Measurements from ENCODE around the gene DDX10. TPM values are rescaled to one million over a fixed set of nuclear protein-coding genes. Genes with fewer than 3 reads are reported as not detected.
A peak's percentile ranks its signal among the peaks of the same experiment; 100 is the strongest.

DDX10 gene
- total and polyA plus RNA-seq, 2 donors, result 15.9 to 28.1 TPM

DNA sequence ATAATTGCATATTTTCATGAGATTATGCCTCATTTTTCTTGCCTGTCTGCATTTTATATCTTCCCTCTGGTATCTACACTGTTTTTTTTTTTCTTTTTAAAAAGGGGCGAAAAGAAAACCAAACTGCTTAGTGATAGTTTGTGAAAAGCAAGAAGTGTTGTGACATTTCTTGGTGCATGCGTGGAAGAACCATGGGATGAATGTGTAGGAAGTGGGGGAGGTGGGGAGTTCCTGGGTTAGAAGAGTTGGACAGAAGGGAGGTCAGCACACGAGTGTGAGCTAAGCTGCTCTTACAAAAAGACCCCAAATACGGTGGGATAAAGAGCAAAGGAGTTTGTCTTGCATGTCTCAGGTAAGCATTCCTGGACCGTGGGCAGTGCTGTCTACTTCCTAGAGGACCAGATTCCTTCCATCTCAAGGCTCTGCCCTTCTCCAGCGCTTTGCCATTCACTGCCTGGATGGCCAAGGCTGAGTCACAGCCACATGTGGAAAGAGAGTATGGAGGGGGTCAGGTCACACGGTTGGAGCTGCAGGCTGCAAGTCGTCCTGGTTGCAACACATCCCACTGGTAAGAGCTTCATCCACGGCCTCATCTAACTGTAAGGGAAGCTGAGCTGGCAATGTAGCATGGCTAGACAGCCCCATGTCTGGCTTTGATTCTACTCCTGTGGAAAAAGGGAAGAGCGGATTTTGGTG, 300.6 kb downstream of the DDX10 start:
- 75% methylated on average over 10 of the region's 10 CpGs for WGBS
- DNase-seq (ENCODE audit: extremely low spot score), result no peak
- H3K27ac ChIP-seq (ENCODE audit: low read depth), result no peak overlapping the region
- no peaks in the 10 kb centered on the region for H3K4me1 ChIP-seq (ENCODE audit: insufficient read depth)
- no peak overlapping the region for H3K4me3 ChIP-seq (ENCODE audit: low read depth, low read length)
- no peaks in the 10 kb centered on the region for H3K36me3 ChIP-seq (ENCODE audit: insufficient read depth)

DNA sequence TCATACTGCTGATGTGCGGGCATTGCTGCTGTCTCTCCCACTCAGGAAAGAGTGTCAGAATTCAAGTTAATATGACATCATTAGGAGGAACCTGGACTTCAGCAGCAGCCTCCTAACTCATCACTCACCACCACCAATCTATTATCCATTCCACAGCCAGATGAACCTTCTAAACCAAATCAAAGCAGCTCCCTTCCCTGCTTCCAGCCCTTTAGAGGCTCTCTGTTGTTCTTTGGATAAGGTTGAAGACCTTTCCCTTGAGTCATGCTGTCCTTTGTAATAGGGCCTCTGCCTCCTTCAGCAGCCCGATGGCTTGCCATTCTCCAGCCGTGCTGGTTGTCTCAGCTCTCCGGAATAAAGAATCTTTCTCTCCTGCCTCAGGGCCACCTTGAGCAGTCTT, 301.3 kb downstream of the DDX10 start:
- WGBS, result 96% methylated on average over 4 of the region's 4 CpGs
- Histone ChIP-seq H3K4me3 (ENCODE audit: low read depth, low read length) (no peak overlapping the region), H3K4me1 (ENCODE audit: insufficient read depth) (no peaks in the 10 kb centered on the region), H3K36me3 (ENCODE audit: insufficient read depth) (no peaks in the 10 kb centered on the region), H3K27ac (ENCODE audit: low read depth) (no peak overlapping the region)
- no peak for DNase-seq (ENCODE audit: extremely low spot score)

DNA sequence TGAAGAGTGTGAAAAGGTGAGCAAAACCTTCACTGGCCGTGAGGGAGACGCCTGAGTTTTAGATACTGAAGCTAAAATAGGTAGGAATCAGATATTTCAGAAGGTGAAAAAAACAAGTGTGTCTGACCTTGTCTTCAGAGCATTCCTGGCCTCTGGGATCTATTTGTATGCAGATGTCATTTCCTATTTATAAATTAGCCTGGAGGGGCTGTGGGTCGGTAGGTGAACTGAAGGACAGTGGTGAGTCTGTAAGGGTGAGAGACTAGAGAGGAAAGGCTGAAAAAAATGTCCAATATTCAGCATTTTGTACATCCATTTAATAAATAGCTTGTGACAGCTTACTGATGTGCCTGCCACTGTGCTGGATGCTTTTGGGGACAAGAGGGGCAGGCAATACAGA, 302.1 kb downstream of the DDX10 start:
- Histone ChIP-seq H3K36me3 (ENCODE audit: insufficient read depth) (no peaks in the 10 kb centered on the region), H3K4me1 (ENCODE audit: insufficient read depth) (no peaks in the 10 kb centered on the region), H3K27ac (ENCODE audit: low read depth) (no peak overlapping the region), H3K4me3 (ENCODE audit: low read depth, low read length) (no peak overlapping the region)
- 53% methylated on average over 3 of the region's 3 CpGs for WGBS
- DNase-seq (ENCODE audit: extremely low spot score), result no peak

DNA sequence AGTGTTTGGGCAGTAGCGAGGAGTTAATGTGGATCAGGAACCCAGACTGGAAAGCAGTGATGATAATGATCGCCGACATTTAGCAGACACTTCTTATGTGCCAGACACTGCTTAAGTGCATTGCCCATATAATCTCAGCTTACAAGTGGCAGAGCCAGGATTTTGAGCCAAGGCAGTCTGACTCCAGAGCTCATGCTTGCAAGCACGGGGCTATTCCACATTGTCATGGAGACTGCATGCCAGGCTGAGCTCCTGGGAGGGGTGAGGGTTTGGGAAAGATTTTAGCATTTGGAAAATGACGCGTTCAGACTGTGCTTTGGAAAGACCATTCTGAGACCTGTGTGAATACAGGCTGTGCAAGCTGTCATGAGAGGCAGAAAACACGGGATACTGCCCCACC, 302.7 kb downstream of the DDX10 start:
- no peak overlapping the region for H3K4me3 ChIP-seq (ENCODE audit: low read depth, low read length)
- no peak overlapping the region for H3K27ac ChIP-seq (ENCODE audit: low read depth)
- WGBS, result 34% methylated on average over 7 of the region's 7 CpGs
- no peaks in the 10 kb centered on the region for H3K4me1 ChIP-seq (ENCODE audit: insufficient read depth)
- no peaks in the 10 kb centered on the region for H3K36me3 ChIP-seq (ENCODE audit: insufficient read depth)
- DNase-seq (ENCODE audit: extremely low spot score), result peak; percentile 18

DNA sequence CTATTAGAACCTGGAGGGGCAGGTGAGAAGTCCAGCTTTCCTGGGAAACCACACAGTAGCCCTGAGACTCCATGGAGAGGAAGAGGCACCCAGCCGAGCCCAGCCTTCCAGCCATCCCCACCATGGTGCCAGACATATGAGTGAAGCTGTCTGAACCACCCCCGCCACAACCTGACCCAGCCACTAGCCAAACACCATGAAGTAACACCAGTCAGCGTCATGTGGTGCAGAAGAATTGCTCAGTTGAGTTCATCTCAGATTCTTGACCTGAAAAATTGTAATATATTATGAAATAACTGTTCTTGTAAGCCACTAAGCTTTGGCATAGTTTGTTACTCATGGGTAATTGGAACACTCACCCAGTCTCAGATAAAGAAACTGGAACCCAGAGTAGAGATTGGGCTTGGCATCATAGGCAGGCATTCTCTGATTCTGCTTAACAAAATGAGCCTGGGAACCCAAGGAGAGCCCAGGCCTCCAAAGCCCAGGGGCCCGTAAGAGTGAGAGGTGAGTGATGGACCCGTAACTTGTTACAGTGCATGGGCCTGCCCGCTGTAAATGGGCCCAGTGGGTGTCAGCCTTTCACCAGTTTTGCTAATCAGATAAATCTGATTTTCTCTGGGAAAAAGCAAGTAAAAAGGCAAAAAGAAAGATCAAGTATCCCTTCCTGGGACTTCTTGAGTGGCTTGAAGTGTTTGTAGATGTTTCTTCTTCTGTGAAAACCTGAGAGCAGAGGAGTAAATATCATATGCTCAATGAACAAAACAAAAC, 305.5 kb downstream of the DDX10 start:
- H3K4me3 ChIP-seq (ENCODE audit: low read depth, low read length), result no peak overlapping the region
- H3K27ac ChIP-seq (ENCODE audit: low read depth), result no peak overlapping the region
- H3K36me3 ChIP-seq (ENCODE audit: insufficient read depth), result no peaks in the 10 kb centered on the region
- no peaks in the 10 kb centered on the region for H3K4me1 ChIP-seq (ENCODE audit: insufficient read depth)
- WGBS, result 93% methylated on average over 6 of the region's 6 CpGs
- DNase-seq (ENCODE audit: extremely low spot score), result no peak

DNA sequence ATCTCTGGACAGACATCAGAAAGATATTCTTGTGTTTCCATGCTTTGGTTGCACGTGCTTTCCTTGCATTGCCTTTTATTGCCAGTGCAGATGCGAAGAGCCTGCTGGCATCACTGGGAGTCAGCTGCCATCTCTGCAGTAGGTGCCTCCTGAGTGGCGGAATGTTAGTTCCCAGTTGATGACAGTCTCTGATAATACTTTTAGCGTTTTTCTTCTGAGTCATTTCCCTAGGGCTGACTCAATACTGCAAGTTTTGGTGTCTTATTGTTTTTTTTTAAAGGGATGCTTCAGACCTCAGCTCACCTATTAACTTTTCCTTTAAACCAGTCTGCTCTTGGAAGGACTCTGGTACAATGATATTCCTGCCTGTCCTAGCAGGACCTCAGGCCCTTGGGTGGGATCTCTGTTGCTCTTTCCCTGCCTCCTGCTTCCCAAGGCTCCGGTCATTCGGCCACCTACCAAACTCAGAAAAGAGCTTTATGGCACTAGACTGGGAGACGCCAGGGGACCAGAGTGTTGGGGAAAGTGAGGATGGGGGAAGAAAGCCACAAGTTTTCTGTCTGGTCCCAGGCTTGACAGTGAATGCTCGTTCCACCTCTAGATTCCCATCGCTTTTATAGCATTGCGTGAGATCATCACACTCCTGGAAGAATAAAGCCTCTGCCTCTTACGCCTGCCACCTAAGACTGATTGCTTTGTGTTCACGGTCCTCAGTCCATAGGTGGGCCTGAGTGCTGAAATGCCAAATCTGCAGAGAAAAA, 308.7 kb downstream of the DDX10 start:
- Histone ChIP-seq H3K27ac (ENCODE audit: low read depth) (no peak overlapping the region), H3K4me3 (ENCODE audit: low read depth, low read length) (no peak overlapping the region), H3K4me1 (ENCODE audit: insufficient read depth) (no peaks in the 10 kb centered on the region), H3K36me3 (ENCODE audit: insufficient read depth) (no peaks in the 10 kb centered on the region)
- WGBS, result 76% methylated on average over 12 of the region's 12 CpGs
- DNase-seq (ENCODE audit: extremely low spot score), result no peak

DNA sequence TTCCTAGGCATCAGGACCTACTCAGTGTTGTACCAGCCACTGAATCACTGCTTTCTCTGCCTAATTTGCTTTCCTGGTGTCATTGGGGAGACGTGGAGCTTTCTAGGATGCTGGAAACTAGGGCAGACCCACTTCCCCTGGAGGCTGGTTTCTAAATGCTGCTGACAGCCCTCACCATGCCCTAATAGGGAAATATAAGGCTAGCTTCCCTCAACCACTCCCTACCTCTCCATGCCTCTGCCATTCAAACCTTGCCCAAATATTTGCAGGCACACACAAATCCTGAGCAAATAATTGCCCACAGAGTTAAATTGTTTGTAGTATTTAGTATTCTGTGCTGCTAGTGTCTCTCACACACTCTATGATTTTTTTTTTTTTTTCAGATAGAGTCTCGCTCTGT, 310.2 kb downstream of the DDX10 start:
- WGBS, result 78% methylated on average over 2 of the region's 2 CpGs
- no peaks in the 10 kb centered on the region for H3K36me3 ChIP-seq (ENCODE audit: insufficient read depth)

DNA sequence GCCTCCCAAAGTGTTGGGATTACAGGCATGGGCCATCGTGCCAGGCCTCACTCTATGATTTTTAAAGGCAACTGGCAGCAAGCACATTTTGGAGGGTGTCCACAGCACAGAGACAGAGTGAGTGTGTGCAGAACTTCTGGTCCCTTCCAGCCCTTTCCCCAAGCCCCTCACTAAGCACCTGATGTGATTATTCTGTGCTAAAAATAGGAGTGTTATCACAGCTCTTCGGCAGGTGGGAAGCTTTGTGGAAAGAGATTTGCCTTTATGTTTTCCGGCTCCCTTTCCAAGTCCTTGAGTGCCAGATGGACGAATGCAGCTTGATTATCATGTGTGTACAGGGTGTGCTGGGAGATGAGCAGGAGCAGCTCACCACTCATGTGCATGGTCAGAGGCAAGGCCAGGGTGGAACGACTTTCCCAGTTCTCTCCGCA, 310.8 kb downstream of the DDX10 start:
- DNase-seq (ENCODE audit: extremely low spot score), result no peak
- Histone ChIP-seq H3K4me3 (ENCODE audit: low read depth, low read length) (no peak overlapping the region), H3K36me3 (ENCODE audit: insufficient read depth) (no peaks in the 10 kb centered on the region), H3K4me1 (ENCODE audit: insufficient read depth) (no peaks in the 10 kb centered on the region), H3K27ac (ENCODE audit: low read depth) (no peak overlapping the region)
- WGBS, result 44% methylated on average over 6 of the region's 6 CpGs

More for the DNA sequence above, 310.2 kb downstream of the DDX10 start:
- Histone ChIP-seq H3K4me3 (ENCODE audit: low read depth, low read length) (no peak overlapping the region), H3K27ac (ENCODE audit: low read depth) (no peak overlapping the region), H3K4me1 (ENCODE audit: insufficient read depth) (no peaks in the 10 kb centered on the region)
- DNase-seq (ENCODE audit: extremely low spot score), result no peak

DNA sequence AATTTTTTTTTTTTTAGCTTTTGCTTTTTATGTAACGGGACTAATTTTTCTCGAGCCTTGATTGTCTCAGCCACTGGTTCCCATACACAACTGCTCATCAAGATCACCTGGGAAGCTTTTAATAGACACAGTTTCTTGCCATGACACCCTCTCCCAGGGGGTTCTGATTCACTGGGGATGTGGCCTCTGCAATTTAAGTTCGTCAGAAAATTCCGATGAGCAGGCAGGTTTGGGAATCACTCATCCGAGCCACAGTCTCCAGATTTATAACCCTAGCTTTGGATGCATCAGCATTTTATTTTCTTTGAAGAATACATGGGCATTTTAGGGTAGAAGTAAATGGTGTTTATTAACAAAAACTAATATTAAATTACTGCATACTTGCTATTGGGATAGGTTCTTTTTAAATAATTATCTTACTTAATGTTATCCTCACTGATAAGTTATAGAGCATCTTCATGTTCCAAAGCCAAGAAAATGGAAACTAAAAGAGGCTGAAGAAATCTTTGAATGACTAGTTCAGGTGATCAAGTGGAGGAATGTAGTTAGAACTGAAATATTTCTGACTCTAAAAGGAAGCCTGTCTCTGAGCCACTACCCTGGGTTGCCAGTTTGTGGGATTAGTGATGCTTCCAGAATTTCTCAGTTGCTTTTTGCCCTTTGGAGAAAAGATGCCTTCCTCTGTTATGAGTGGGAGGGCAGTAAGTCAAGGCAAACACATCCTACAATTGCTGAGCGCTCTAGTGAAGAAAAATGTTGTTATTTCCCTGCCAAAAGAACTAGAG, 319.0 kb downstream of the DDX10 start:
- Histone ChIP-seq H3K4me3 (ENCODE audit: low read depth, low read length) (no peak overlapping the region), H3K36me3 (ENCODE audit: insufficient read depth) (no peaks in the 10 kb centered on the region), H3K4me1 (ENCODE audit: insufficient read depth) (no peaks in the 10 kb centered on the region), H3K27ac (ENCODE audit: low read depth) (no peak overlapping the region)
- whole genome bisulfite sequencing, result 73% methylated on average over 6 of the region's 6 CpGs
- no peak for DNase-seq (ENCODE audit: extremely low spot score)

DNA sequence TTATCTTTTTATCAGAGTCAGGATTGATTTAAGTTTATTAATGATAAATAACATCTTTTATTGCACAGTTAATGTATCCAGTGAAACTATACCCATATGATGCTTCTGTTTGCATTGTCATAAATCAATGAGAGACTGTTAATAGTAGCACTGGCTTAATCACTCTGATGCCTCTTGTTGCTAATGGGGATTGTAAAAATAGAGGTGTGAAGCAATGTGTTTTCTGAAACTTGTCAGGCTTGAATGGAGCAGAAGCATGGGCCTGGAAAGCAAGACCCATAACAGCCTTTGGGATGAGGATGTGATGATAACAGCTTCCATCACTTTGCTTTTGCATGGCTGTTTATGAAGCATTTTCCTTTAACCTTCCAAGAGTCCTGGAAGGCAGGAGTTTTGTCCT, 319.7 kb downstream of the DDX10 start:
- DNase-seq (ENCODE audit: extremely low spot score), result no peak
- H3K4me1 ChIP-seq (ENCODE audit: insufficient read depth), result no peaks in the 10 kb centered on the region
- no peaks in the 10 kb centered on the region for H3K36me3 ChIP-seq (ENCODE audit: insufficient read depth)
- no peak overlapping the region for H3K4me3 ChIP-seq (ENCODE audit: low read depth, low read length)
- no peak overlapping the region for H3K27ac ChIP-seq (ENCODE audit: low read depth)

DNA sequence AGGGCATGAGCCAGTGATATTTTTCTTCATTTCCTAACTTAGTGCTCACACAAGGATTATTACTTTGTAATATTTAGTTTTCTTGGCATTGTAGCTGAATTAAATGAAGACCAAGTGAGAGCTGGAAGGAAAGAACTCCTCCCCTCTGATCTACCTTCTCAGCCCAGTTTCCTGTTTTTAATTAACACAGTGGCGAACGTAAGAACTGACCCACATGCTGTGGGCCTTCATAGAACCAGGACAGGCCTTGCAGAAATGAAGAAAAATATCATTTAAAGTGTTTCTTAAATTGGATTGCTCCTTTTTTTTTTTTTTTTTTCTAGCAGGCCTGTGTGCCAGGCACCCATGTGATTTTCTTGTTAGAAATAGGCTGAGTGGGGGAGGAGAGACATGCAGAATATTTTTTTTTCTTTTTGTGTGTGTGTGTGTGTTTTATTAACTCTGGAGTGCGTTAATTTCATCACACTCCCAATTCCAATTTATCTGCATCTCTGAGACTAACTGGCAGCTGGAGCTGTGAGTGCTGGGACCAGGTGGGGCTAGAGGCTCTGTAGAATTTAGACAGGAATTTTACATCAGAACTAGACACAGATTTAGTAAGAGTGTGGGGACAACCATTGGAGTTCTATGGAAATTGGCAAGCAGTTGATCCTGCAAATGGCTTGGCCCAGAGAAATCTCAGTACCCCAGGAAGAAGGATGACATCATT, 320.5 kb downstream of the DDX10 start:
- Histone ChIP-seq H3K27ac (ENCODE audit: low read depth) (no peak overlapping the region), H3K36me3 (ENCODE audit: insufficient read depth) (no peaks in the 10 kb centered on the region), H3K4me3 (ENCODE audit: low read depth, low read length) (no peak overlapping the region), H3K4me1 (ENCODE audit: insufficient read depth) (no peaks in the 10 kb centered on the region)
- no peak for DNase-seq (ENCODE audit: extremely low spot score)
- WGBS, result 69% methylated on average over 3 of the region's 3 CpGs

DNA sequence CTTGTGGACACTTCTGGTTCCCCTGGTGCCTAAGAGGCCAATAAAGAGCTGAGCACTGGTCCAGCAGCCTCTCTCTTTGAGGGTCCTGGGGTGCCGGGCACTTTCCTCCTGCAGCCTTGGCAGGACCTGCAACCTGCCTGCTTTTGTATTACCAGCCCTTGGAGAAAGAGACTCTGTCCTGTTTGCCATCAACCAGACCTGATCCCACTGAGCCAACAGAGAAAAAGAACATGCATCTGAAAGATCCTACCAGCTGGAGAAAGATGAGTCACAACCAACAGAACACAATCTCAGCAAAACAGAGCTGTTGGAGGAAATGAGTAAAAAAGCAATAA, 321.0 kb downstream of the DDX10 start:
- Histone ChIP-seq H3K4me3 (ENCODE audit: low read depth, low read length) (no peak overlapping the region), H3K4me1 (ENCODE audit: insufficient read depth) (no peaks in the 10 kb centered on the region), H3K27ac (ENCODE audit: low read depth) (no peak overlapping the region), H3K36me3 (ENCODE audit: insufficient read depth) (no peaks in the 10 kb centered on the region)
- 88% methylated on average over 1 of the region's 1 CpG for WGBS
- no peak for DNase-seq (ENCODE audit: extremely low spot score)

All from urinary bladder (tissue), 4 donors.